H1 (cell line): Measurements from ENCODE around the gene FHIT. TPM values are rescaled to one million over a fixed set of nuclear protein-coding genes. Genes with fewer than 3 reads are reported as not detected.

ENCODE experiments used
- CTCF ChIA-PET: fragments of 300-600 bp; sonication (Branson Sonifier 250); formaldehyde crosslinking; loops from one replicate; lab custom pipeline; 2021; ENCODE audit not compliant: partially characterized antibody; lab: Charles Lee
- POLR2A ChIA-PET: fragments of 300-600 bp; sonication (Branson Sonifier 250); formaldehyde crosslinking; loops from one replicate; lab custom pipeline; 2021; ENCODE audit warnings: inconsistent platforms; ENCODE audit not compliant: partially characterized antibody; lab: Charles Lee
- DNase-seq, 2 experiments: peaks; one replicate each; pipeline versions ENCODE4 v3.0.0 to v3.0.0-alpha.2; 2010 to 2022; ENCODE audit warnings: low spot score in 2 of 2, low read depth in 1 of 2, mixed read lengths in 1 of 2
- FAIRE-seq: peaks from 2 replicates; lab custom pipeline; 2011; peaks lifted over from hg19 to GRCh38; lab: Jason Lieb, UNC
- H2AFZ ChIP-seq: 2 replicates; pipeline ENCODE4 v1.8.1; 2012; ENCODE audit warnings: low read length, inconsistent platforms
- H2AK5ac ChIP-seq: 2 replicates; pipeline ENCODE4 v1.6.1; 2013; ENCODE audit warnings: low read depth, low read length
- H2BK120ac ChIP-seq: replicated peaks from 2 replicates; pipeline ENCODE3; 2013; ENCODE audit warnings: low read depth, low read length, inconsistent platforms
- H2BK12ac ChIP-seq: 2 replicates; pipeline ENCODE4 v1.6.1; 2013; ENCODE audit warnings: low read depth, low read length
- H2BK15ac ChIP-seq: 2 replicates; pipeline ENCODE4 v1.6.1; 2013; ENCODE audit warnings: low read length
- H2BK20ac ChIP-seq: 2 replicates; pipeline ENCODE4 v1.6.1; 2013; ENCODE audit warnings: low read length
- H2BK5ac ChIP-seq: 2 replicates; pipeline ENCODE4 v1.6.1; 2013; ENCODE audit warnings: low read depth, low read length
- H3K14ac ChIP-seq: 2 replicates; pipeline ENCODE4 v1.6.1; 2013; ENCODE audit warnings: inconsistent platforms; ENCODE audit not compliant: insufficient read length
- H3K18ac ChIP-seq: 2 replicates; pipeline ENCODE4 v1.6.1; 2013; ENCODE audit warnings: low read length; ENCODE audit errors: extremely low read depth
- H3K23ac ChIP-seq: 2 replicates; pipeline ENCODE4 v1.6.1; 2013; ENCODE audit warnings: inconsistent platforms; ENCODE audit not compliant: insufficient read length
- H3K23me2 ChIP-seq: 2 replicates; pipeline ENCODE4 v1.6.1; 2013; ENCODE audit warnings: low read depth, low read length
- H3K27ac ChIP-seq: 2 replicates; pipeline ENCODE4 v1.6.1; 2011; ENCODE audit warnings: low read depth, low read length, inconsistent platforms
- H3K27me3 ChIP-seq, 4 experiments: replicated peaks in 1 of 4; 1 replicate in 1 of 4; 2 replicates in 3 of 4; pipeline versions ENCODE4 v1.6.1 to v1.8.1; 2011 to 2013; ENCODE audit warnings: low read length in 3 of 4, mild to moderate bottlenecking in 3 of 4, inconsistent platforms in 2 of 4, mixed read lengths in 2 of 4, moderate library complexity in 1 of 4; ENCODE audit not compliant: control insufficient read depth in 3 of 4, insufficient read depth in 3 of 4; ENCODE audit errors: extremely low read depth in 1 of 4
- H3K36me3 ChIP-seq, 4 experiments: 2 replicates each; pipeline versions ENCODE4 v1.6.1 to v1.8.1; 2011 to 2013; ENCODE audit warnings: mild to moderate bottlenecking in 4 of 4, low read length in 3 of 4, moderate library complexity in 2 of 4, control low read depth in 1 of 4, inconsistent platforms in 1 of 4; ENCODE audit not compliant: insufficient read depth in 4 of 4, control insufficient read depth in 2 of 4
- H3K4ac ChIP-seq: replicated peaks from 2 replicates; pipeline ENCODE3; 2013; ENCODE audit warnings: low read length, low read depth, mixed read lengths, inconsistent platforms; ENCODE audit not compliant: insufficient read length
- H3K4me1 ChIP-seq, 4 experiments: replicated peaks in 1 of 4; 1 replicate in 1 of 4; 2 replicates in 3 of 4; pipeline versions ENCODE4 v1.6.1 to v1.8.1; 2011 to 2013; ENCODE audit warnings: low read length in 3 of 4, inconsistent platforms in 2 of 4, mixed read lengths in 1 of 4; ENCODE audit not compliant: insufficient read depth in 4 of 4, control insufficient read depth in 3 of 4
- H3K4me2 ChIP-seq, 2 experiments: 2 replicates each; pipeline versions ENCODE4 v1.6.1 to v1.8.1; 2011 to 2013; ENCODE audit warnings: low read depth in 2 of 2, low read length in 2 of 2, control low read depth in 1 of 2, inconsistent platforms in 1 of 2, mild to moderate bottlenecking in 1 of 2; ENCODE audit not compliant: insufficient read depth in 1 of 2
- H3K4me3 ChIP-seq, 4 experiments: fragments of 200-600, 300-600 bp in 1 of 4; sonication (generic), shearing (Covaris generic), sonication (Bioruptor Twin) in 1 of 4; 2 replicates each; pipeline versions ENCODE4 v1.5.1 to v1.8.1; 2011 to 2016; ENCODE audit warnings: low read length in 4 of 4, low read depth in 3 of 4, control low read depth in 2 of 4, inconsistent platforms in 2 of 4, mild to moderate bottlenecking in 2 of 4, mixed read lengths in 1 of 4, moderate library complexity in 1 of 4; ENCODE audit not compliant: insufficient read depth in 2 of 4; ENCODE audit errors: extremely low read depth in 1 of 4
- H3K56ac ChIP-seq: replicated peaks from 2 replicates; pipeline ENCODE3; 2013; ENCODE audit warnings: low read depth, mild to moderate bottlenecking, mixed read lengths, low read length, inconsistent platforms; ENCODE audit not compliant: insufficient read length
- H3K79me1 ChIP-seq: 2 replicates; pipeline ENCODE4 v1.6.1; 2013; ENCODE audit warnings: low read depth, low read length, control low read depth
- H3K79me2 ChIP-seq, 2 experiments: 2 replicates each; pipeline versions ENCODE4 v1.6.1 to v1.8.1; 2012 to 2013; ENCODE audit warnings: low read length in 2 of 2, mild to moderate bottlenecking in 2 of 2, inconsistent platforms in 1 of 2; ENCODE audit not compliant: insufficient read depth in 2 of 2, control insufficient read depth in 1 of 2
- H3K9ac ChIP-seq, 4 experiments: replicated peaks in 1 of 4; 1 replicate in 1 of 4; 2 replicates in 3 of 4; pipeline versions ENCODE4 v1.6.1 to v1.8.1; 2011 to 2013; ENCODE audit warnings: low read depth in 3 of 4, low read length in 3 of 4, control low read depth in 2 of 4, mild to moderate bottlenecking in 2 of 4, moderate library complexity in 2 of 4, inconsistent platforms in 1 of 4; ENCODE audit errors: extremely low read depth in 1 of 4
- H3K9me3 ChIP-seq, 2 experiments: 2 replicates each; pipeline versions ENCODE4 v1.6.1 to v1.8.1; 2012 to 2013; ENCODE audit warnings: mild to moderate bottlenecking in 2 of 2, moderate library complexity in 2 of 2, control low read depth in 1 of 2, inconsistent platforms in 1 of 2, low read depth in 1 of 2, low read length in 1 of 2, mixed read lengths in 1 of 2; ENCODE audit not compliant: insufficient read depth in 2 of 2
- H4K20me1 ChIP-seq, 2 experiments: replicated peaks in 1 of 2; 2 replicates each; pipeline versions ENCODE3 to v1.8.1; 2011 to 2013; ENCODE audit warnings: inconsistent platforms in 2 of 2, low read length in 2 of 2, mild to moderate bottlenecking in 1 of 2; ENCODE audit not compliant: insufficient read depth in 2 of 2, control insufficient read depth in 1 of 2
- H4K5ac ChIP-seq: 2 replicates; pipeline ENCODE4 v1.6.1; 2013; ENCODE audit warnings: low read length, low read depth, mixed read lengths, inconsistent platforms; ENCODE audit not compliant: insufficient read length
- H4K8ac ChIP-seq: 2 replicates; pipeline ENCODE4 v1.8.0; 2013; ENCODE audit warnings: mild to moderate bottlenecking, moderate library complexity, low read length, inconsistent platforms; ENCODE audit not compliant: insufficient read depth; ENCODE audit errors: extremely low read depth
- H4K91ac ChIP-seq: replicated peaks from 2 replicates; pipeline ENCODE3; 2013; ENCODE audit warnings: low read length, mixed read lengths, inconsistent platforms; ENCODE audit not compliant: insufficient read length
- BACH1 ChIP-seq: IDR thresholded peaks from 2 replicates; pipeline ENCODE4 v1.6.1; 2012; ENCODE audit warnings: low read length, improper control_type of control experiment
- KDM4A ChIP-seq: IDR thresholded peaks from one replicate; pipeline ENCODE4 v1.7.1; 2012; ENCODE audit warnings: low read depth, mild to moderate bottlenecking, moderate library complexity, low read length, inconsistent platforms; ENCODE audit not compliant: severe bottlenecking
- RAD21 ChIP-seq, 2 experiments: IDR thresholded peaks in 1 of 2; conservative IDR thresholded peaks in 1 of 2; 2 replicates each; pipeline ENCODE4 v1.6.1; 2011; ENCODE audit warnings: low read depth in 2 of 2, low read length in 2 of 2, improper control_type of control experiment in 1 of 2, inconsistent platforms in 1 of 2, mild to moderate bottlenecking in 1 of 2, moderate library complexity in 1 of 2
- RNF2 ChIP-seq: fragments of 200-900, 300-1000 bp; sonication (generic); IDR thresholded peaks from 2 replicates; pipeline ENCODE4 v1.7.1; 2016; ENCODE audit warnings: borderline replicate concordance, low read depth, mild to moderate bottlenecking, antibody characterized with exemption, low read length; ENCODE audit not compliant: poor library complexity, severe bottlenecking; ENCODE audit errors: missing control alignments
- RXRA ChIP-seq: IDR thresholded peaks from 2 replicates; pipeline ENCODE4 v1.6.1; 2011; ENCODE audit warnings: low read depth, mild to moderate bottlenecking, low read length, moderate library complexity; ENCODE audit not compliant: insufficient read depth
- SAP30 ChIP-seq: fragments of 300-600 bp; sonication (generic); IDR thresholded peaks from 2 replicates; pipeline ENCODE4 v1.7.1; 2012; ENCODE audit warnings: low read length, moderate library complexity, mild to moderate bottlenecking, inconsistent platforms; ENCODE audit not compliant: insufficient read depth, insufficient replicate concordance
- SRF ChIP-seq: IDR thresholded peaks from 2 replicates; pipeline ENCODE4 v1.6.1; 2011; ENCODE audit warnings: mild to moderate bottlenecking, low read depth, low read length, moderate library complexity
- SUZ12 ChIP-seq: fragments of 200-600 bp; sonication (generic); IDR thresholded peaks from 2 replicates; pipeline ENCODE4 v1.6.1; 2012; ENCODE audit warnings: mild to moderate bottlenecking, inconsistent platforms, low read length, moderate library complexity, mixed read lengths
- WGBS, 2 experiments: shearing (Covaris generic) in 1 of 2; methylation state at CpG; one replicate each; pipeline versions ENCODE4 v1.1.6 to v1.1.7; 2013 to 2015; ENCODE audit warnings: low lambda C conversion rate in 2 of 2, mixed read lengths in 2 of 2, inconsistent platforms in 1 of 2, low coverage in 1 of 2, missing lambda C conversion rate in 1 of 2; ENCODE audit not compliant: insufficient replicate concordance in 2 of 2, insufficient coverage in 1 of 2, insufficient read length in 1 of 2; ENCODE audit errors: extremely low coverage in 1 of 2, missing lambda C conversion rate in 1 of 2; 5-methylcytosine and 5-hydroxymethylcytosine counted together
- polyA plus RNA-seq, 7 experiments: library from polyadenylated mRNA; depleted of rRNA in 3 of 7; stranded (reverse) in 5 of 7; unstranded in 2 of 7; fragments of >200 nt in 5 of 7; fragments of 200-250 nt in 2 of 7; gene quantifications; 1 replicate in 5 of 7; 2 replicates in 1 of 7; 4 replicates in 1 of 7; pipeline versions ENCODE4 v1.2.1 to v1.2.3, GENCODE V29; 2011 to 2013; ENCODE audit warnings: missing spikeins in 2 of 7, mixed read lengths in 2 of 7
- total RNA-seq: library from RNA; stranded (reverse); fragmentation: NEBNext Ultra II Directional; extraction: Animal tissue kit (Norgen Biotek cat#: 25700); gene quantifications from 2 replicates; pipeline ENCODE4 v1.2.1, GENCODE V29; 2021

FHIT gene
- total and polyA plus RNA-seq, 2 of the 8 experiments (the other 6 are each of a cell fraction or from before 2014, with no cell fraction given) = 1.2 to 3.2 TPM

- Histone ChIP-seq H3K79me2 (no peaks in the 10 kb centered on the region), H3K18ac (no peak overlapping the region), H3K36me3 (no peaks in the 10 kb centered on the region), H3K27ac (no peak overlapping the region), H4K8ac (no peak overlapping the region), H2BK12ac (no peak overlapping the region), H3K14ac (no peak overlapping the region), H2BK20ac (no peak overlapping the region), H2AFZ (no peak overlapping the region), H3K27me3 (no peaks in the 10 kb centered on the region), H3K9me3 (no peaks in the 10 kb centered on the region), H2BK15ac (no peak overlapping the region), H3K9ac (no peak overlapping the region), H3K4me1 (no peaks in the 10 kb centered on the region), H3K56ac (no peak overlapping the region), H4K20me1 (no peaks in the 10 kb centered on the region), H3K4me3 (no peak overlapping the region), H4K91ac (no peak overlapping the region), H3K4ac (no peak overlapping the region), H2AK5ac (no peak overlapping the region), H2BK5ac (no peak overlapping the region), H3K79me1 (no peaks in the 10 kb centered on the region), H3K4me2 (no peak overlapping the region), H4K5ac (no peak overlapping the region), H3K23me2 (no peaks in the 10 kb centered on the region), H3K23ac (no peak overlapping the region), H2BK120ac (no peak overlapping the region)
- FAIRE-seq (no peak), DNase-seq (no peak)
- ChIA-PET POLR2A (no interaction called here), CTCF (no interaction called here)
- 92% methylated on average over 2 of the region's 2 CpGs; no CpG with 5 or more reads in 1 of the 2 experiments for WGBS, 2 experiments
- TF ChIP-seq SRF (no peak), KDM4A (no peak), RXRA (no peak), SUZ12 (no peak), RNF2 (no peak), BACH1 (no peak), SAP30 (no peak), RAD21 (IDR thresholded peaks at IDR 0.05 in 1 of 2, conservative IDR thresholded peaks at IDR 0.05 in 1 of 2; ENCODE audit: low read depth in 2 of 2, low read length in 2 of 2) (peak in 1 of 2 experiments; percentile 14; a peak in 1 of 4 replicates)
- TF ChIP-seq, all 59 proteins: peak for 1
These were observed 409.9 kb downstream of the FHIT start for GRCh38 chr3:60841355-60841754.
